Esophagus muscularis mucosa (tissue), 4 donors: ENCODE results near the gene C16orf74. TPM values are rescaled to one million over a fixed set of nuclear protein-coding genes. Genes with fewer than 3 reads are reported as not detected.

ENCODE experiments used
- DNase-seq: peaks from one replicate; pipeline ENCODE4 v3.0.0-alpha.2; 2017; ENCODE audit errors: extremely low spot score
- H3K27ac ChIP-seq, 4 donors: fragments of 200-600 bp; sonication (generic); replicated peaks in 1 of 4; 1 replicate in 3 of 4; 2 replicates in 1 of 4; pipeline ENCODE4 v1.5.1; 2016 to 2019; ENCODE audit warnings: mild to moderate bottlenecking in 1 of 4
- H3K27me3 ChIP-seq, 4 donors: fragments of 200-600 bp; sonication (generic); one replicate each; pipeline versions ENCODE4 v1.5.1 to v1.6.0; 2016 to 2019
- H3K36me3 ChIP-seq, 4 donors: fragments of 200-600 bp; sonication (generic); one replicate each; pipeline ENCODE4 v1.5.1; 2016 to 2019
- H3K4me1 ChIP-seq, 4 donors: fragments of 200-600 bp; sonication (generic); one replicate each; pipeline ENCODE4 v1.5.1; 2016 to 2019
- H3K4me3 ChIP-seq, 4 donors: fragments of 200-600 bp; sonication (generic); 1 replicate in 2 of 4; 2 replicates in 2 of 4; pipeline ENCODE4 v1.5.1; 2016 to 2019; ENCODE audit warnings: mild to moderate bottlenecking in 4 of 4, moderate library complexity in 1 of 4
- H3K9me3 ChIP-seq, 4 donors: fragments of 200-600 bp; sonication (generic); 1 replicate in 3 of 4; 2 replicates in 1 of 4; pipeline ENCODE4 v1.5.1; 2016 to 2019
- EP300 ChIP-seq: sonication (generic); formaldehyde crosslinking; IDR thresholded peaks from one replicate; pipeline ENCODE4 v1.6.1; 2017; ENCODE audit warnings: antibody characterized with exemption
- POLR2A ChIP-seq: fragments of 450-650 bp; IDR thresholded peaks from one replicate; pipeline ENCODE4 v1.6.1; 2017; ENCODE audit warnings: antibody characterized with exemption, moderate library complexity, mild to moderate bottlenecking, low read depth
- POLR2AphosphoS5 ChIP-seq, 2 donors: sonication (generic); formaldehyde crosslinking; IDR thresholded peaks; one replicate each; pipeline ENCODE4 v1.6.1; 2017; ENCODE audit warnings: antibody characterized with exemption in 2 of 2
- WGBS: methylation state at CpG from one replicate; pipeline ENCODE4 v1.1.5; 2018; 5-methylcytosine and 5-hydroxymethylcytosine counted together
- intact Hi-C: fragments of 100-400 bp; cut with DNase I; formaldehyde crosslinking; loops from one replicate; pipeline ENCODE4 v1.15.1; 2023
- total RNA-seq, 4 donors: library from RNA; depleted of rRNA; stranded (reverse); fragments of >200 nt; gene quantifications; one replicate each; pipeline versions ENCODE4 v1.1.0 to v1.2.1, GENCODE V29; 2016
- TF ChIP-seq, protein P1 (sequence below), 3 experiments: fragments of 200-600 bp in 2 of 3; fragments of 450-650 bp in 1 of 3; sonication (generic) in 2 of 3; IDR thresholded peaks; one replicate each; pipeline ENCODE4 v1.5.1; 2017 to 2019; ENCODE audit warnings: antibody characterized with exemption in 3 of 3, mild to moderate bottlenecking in 2 of 3, moderate library complexity in 1 of 3

The C16orf74 gene
- total RNA-seq, 4 donors from 2014 or later, result 0.83 to 2.4 (median 0.83) TPM; not detected in 1

DNA sequence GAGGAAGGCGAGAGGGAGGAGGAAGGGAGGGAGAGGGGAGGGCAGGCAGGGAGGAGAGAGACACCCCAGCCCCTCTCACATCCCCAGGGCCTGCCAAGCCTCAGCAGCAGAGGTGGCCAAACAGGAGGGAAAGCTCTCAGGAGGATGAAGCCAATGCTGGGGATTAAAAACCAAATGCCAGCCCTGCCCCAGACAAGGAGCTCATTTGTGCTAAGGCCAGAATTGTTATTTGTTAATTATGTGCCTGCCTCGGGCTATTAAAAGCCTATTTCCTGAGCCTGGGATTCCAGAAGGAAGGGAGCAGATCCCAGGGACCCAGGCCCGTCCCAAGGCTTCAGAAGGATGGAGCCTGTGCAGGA is 34.2 kb downstream of the C16orf74 start:
- H3K4me1 ChIP-seq, result peaks cover 13 to 29% (median 23%) of the 10 kb centered on the region in 4 donors
- intact Hi-C loops, result loop anchor here (1.0 to 10.0 kb wide), 3 partner anchors 57 to 442 kb away; no protein-coding TSS in a partner anchor
- WGBS, result 67% methylated on average over 1 of the region's 3 CpGs
- H3K9me3 ChIP-seq, result peaks cover 0 to 10% (median 3%) of the 10 kb centered on the region in 4 donors
- no peak for DNase-seq
- no peak for TF ChIP-seq POLR2A
- TF ChIP-seq, protein P1, sequence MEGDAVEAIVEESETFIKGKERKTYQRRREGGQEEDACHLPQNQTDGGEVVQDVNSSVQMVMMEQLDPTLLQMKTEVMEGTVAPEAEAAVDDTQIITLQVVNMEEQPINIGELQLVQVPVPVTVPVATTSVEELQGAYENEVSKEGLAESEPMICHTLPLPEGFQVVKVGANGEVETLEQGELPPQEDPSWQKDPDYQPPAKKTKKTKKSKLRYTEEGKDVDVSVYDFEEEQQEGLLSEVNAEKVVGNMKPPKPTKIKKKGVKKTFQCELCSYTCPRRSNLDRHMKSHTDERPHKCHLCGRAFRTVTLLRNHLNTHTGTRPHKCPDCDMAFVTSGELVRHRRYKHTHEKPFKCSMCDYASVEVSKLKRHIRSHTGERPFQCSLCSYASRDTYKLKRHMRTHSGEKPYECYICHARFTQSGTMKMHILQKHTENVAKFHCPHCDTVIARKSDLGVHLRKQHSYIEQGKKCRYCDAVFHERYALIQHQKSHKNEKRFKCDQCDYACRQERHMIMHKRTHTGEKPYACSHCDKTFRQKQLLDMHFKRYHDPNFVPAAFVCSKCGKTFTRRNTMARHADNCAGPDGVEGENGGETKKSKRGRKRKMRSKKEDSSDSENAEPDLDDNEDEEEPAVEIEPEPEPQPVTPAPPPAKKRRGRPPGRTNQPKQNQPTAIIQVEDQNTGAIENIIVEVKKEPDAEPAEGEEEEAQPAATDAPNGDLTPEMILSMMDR (IDR thresholded peaks at IDR 0.05), result no peak
- TF ChIP-seq POLR2AphosphoS5 (IDR thresholded peaks at IDR 0.05), result no peak
- no peak for TF ChIP-seq EP300
- no peak overlapping the region for H3K27ac ChIP-seq
- no peaks in the 10 kb centered on the region for H3K36me3 ChIP-seq
- H3K4me3 ChIP-seq, result no peak overlapping the region
- H3K27me3 ChIP-seq, result peaks cover 0 to 9% (median 0%) of the 10 kb centered on the region in 4 donors

GRCh38 chr16:85716022-85716679 is 34.7 kb downstream of the C16orf74 start:
- intact Hi-C loops, result loop anchor here (10.0 kb wide), 2 partner anchors 411 to 441 kb away; no protein-coding TSS in a partner anchor
- DNase-seq, result no peak
- Histone ChIP-seq H3K4me1 (peaks cover 13 to 29% (median 23%) of the 10 kb centered on the region in 4 donors), H3K36me3 (no peaks in the 10 kb centered on the region), H3K27ac (no peak overlapping the region), H3K27me3 (peaks cover 0 to 9% (median 0%) of the 10 kb centered on the region in 4 donors), H3K4me3 (no peak overlapping the region), H3K9me3 (peaks cover 0 to 11% (median 3%) of the 10 kb centered on the region in 4 donors)
- 62% methylated on average over 9 of the region's 9 CpGs for WGBS
- TF ChIP-seq, protein P1 (IDR thresholded peaks at IDR 0.05), result no peak
- TF ChIP-seq POLR2A, result no peak
- no peak for TF ChIP-seq EP300
- no peak for TF ChIP-seq POLR2AphosphoS5 (IDR thresholded peaks at IDR 0.05)

- DNase-seq, result no peak
- Histone ChIP-seq H3K9me3 (peaks cover 0 to 11% (median 3%) of the 10 kb centered on the region in 4 donors), H3K27ac (no peak overlapping the region), H3K4me3 (no peak overlapping the region), H3K36me3 (no peaks in the 10 kb centered on the region), H3K27me3 (peaks cover 0 to 9% (median 0%) of the 10 kb centered on the region in 4 donors), H3K4me1 (peaks cover 13 to 29% (median 23%) of the 10 kb centered on the region in 4 donors)
- 69% methylated on average over 22 of the region's 22 CpGs for WGBS
- intact Hi-C loops, result loop anchor here (10.0 kb wide), 2 partner anchors 411 to 441 kb away; no protein-coding TSS in a partner anchor
- TF ChIP-seq, protein P1 (IDR thresholded peaks at IDR 0.05), result no peak
- no peak for TF ChIP-seq POLR2A
- no peak for TF ChIP-seq EP300
- TF ChIP-seq POLR2AphosphoS5 (IDR thresholded peaks at IDR 0.05), result no peak
Observed at GRCh38 chr16:85715169-85716021, 35.5 kb downstream of the C16orf74 start.

DNA sequence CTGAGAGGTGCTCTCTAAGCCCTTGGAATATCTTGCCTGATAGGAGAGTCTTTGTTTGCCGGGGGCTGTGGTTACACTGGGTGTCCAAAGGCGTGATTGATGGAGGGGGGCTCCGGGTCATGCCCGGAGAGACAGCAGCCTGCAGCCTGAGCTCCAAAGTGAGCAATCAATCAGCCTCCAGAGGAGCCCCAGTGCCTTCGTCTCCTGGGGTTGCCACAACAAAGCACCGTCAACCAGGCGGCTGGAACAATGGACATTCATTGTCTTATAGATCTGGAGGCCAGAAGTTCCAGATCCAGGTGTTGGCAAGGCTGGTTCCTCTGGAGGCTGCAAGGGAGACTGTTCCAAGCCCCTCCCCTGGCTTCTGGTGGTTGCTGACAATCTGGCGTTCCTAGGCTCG is 38.1 kb downstream of the C16orf74 start:
- Histone ChIP-seq H3K27me3 (peaks cover 0 to 9% (median 0%) of the 10 kb centered on the region in 4 donors), H3K36me3 (no peaks in the 10 kb centered on the region), H3K9me3 (peaks cover 0 to 11% (median 3%) of the 10 kb centered on the region in 4 donors), H3K4me3 (no peak overlapping the region), H3K4me1 (peaks cover 9 to 31% (median 25%) of the 10 kb centered on the region in 4 donors), H3K27ac (no peak overlapping the region)
- TF ChIP-seq, protein P1 (IDR thresholded peaks at IDR 0.05), result no peak
- no peak for TF ChIP-seq POLR2AphosphoS5 (IDR thresholded peaks at IDR 0.05)
- TF ChIP-seq POLR2A, result no peak
- no peak for TF ChIP-seq EP300
- intact Hi-C loops, result loop anchor here (10.0 kb wide), 2 partner anchors 408 to 438 kb away; no protein-coding TSS in a partner anchor
- WGBS, result 81% methylated on average over 4 of the region's 9 CpGs
- DNase-seq, result no peak
